ENCODE data around the gene GOSR1.
"Not testable (repeated sequence)": the region's sequence is repeated elsewhere in the genome, so short reads cannot be mapped to it uniquely, and the experiment has no call there.

GOSR1 gene

GRCh38 chr17:30549181-30549580, 72.0 kb downstream of the GOSR1 start:
- FAIRE-seq: not testable (repeated sequence)

- no peak for FAIRE-seq
Measured at GRCh38 chr17:30549864-30550511, 72.8 kb downstream of the GOSR1 start.

- no peak for FAIRE-seq
Measured at GRCh38 chr17:30550512-30551273, 73.5 kb downstream of the GOSR1 start.

GRCh38 chr17:30551274-30551995, 74.2 kb downstream of the GOSR1 start:
- FAIRE-seq: not testable (repeated sequence)

- no peak for FAIRE-seq
Measured at GRCh38 chr17:30551996-30552339, 74.8 kb downstream of the GOSR1 start.

GRCh38 chr17:30552994-30553566, 75.9 kb downstream of the GOSR1 start:
- FAIRE-seq: no peak

- not testable (repeated sequence) for FAIRE-seq
Measured at GRCh38 chr17:30553823-30554440, 76.7 kb downstream of the GOSR1 start.

GRCh38 chr17:30554839-30555751, 77.9 kb downstream of the GOSR1 start:
- FAIRE-seq: peak; percentile 11

- no peak for FAIRE-seq
Measured at GRCh38 chr17:30555942-30556341, 78.7 kb downstream of the GOSR1 start.

GRCh38 chr17:30556374-30557332, 79.4 kb downstream of the GOSR1 start:
- no peak for FAIRE-seq

- FAIRE-seq: no peak
Measured at GRCh38 chr17:30557916-30558685, 80.9 kb downstream of the GOSR1 start.

GRCh38 chr17:30558686-30559545, 81.7 kb downstream of the GOSR1 start:
- no peak for FAIRE-seq

GRCh38 chr17:30559656-30560055, 82.4 kb downstream of the GOSR1 start:
- no peak for FAIRE-seq

GRCh38 chr17:30560117-30561026, 83.2 kb downstream of the GOSR1 start:
- FAIRE-seq: not testable (repeated sequence)

- FAIRE-seq: not testable (repeated sequence)
Measured at GRCh38 chr17:30561766-30562165, 84.6 kb downstream of the GOSR1 start.

GRCh38 chr17:30563131-30563904, 86.1 kb downstream of the GOSR1 start:
- not testable (repeated sequence) for FAIRE-seq

- FAIRE-seq: not testable (repeated sequence)
Measured at GRCh38 chr17:30563905-30564390, 86.7 kb downstream of the GOSR1 start.

All from G401.6 (cell line).